ENCODE results near the gene HS6ST2. TPM values are rescaled to one million over a fixed set of nuclear protein-coding genes. Genes with fewer than 3 reads are reported as not detected.

HS6ST2 gene
- total RNA-seq, 1 donor from 2014 or later: not detected

GRCh38 chrX:132710656-132711155 is 247.7 kb downstream of the HS6ST2 start:
- Histone ChIP-seq H3K4me3 (no peak overlapping the region), H3K4me1 (no peaks in the 10 kb centered on the region), H3K27me3 (no peaks in the 10 kb centered on the region), H3K36me3 (no peaks in the 10 kb centered on the region), H3K27ac (no peak overlapping the region), H3K9me3 (no peaks in the 10 kb centered on the region)
- intact Hi-C loops (cut with DNase I): no loop called here
- DNase-seq (ENCODE audit: low spot score in 2 of 2): no peak
- TF ChIP-seq CTCF (IDR thresholded peaks at IDR 0.05): no peak

- no peak for DNase-seq (ENCODE audit: low spot score in 2 of 2)
- Histone ChIP-seq H3K9me3 (no peaks in the 10 kb centered on the region), H3K27ac (no peak overlapping the region), H3K27me3 (no peaks in the 10 kb centered on the region), H3K4me1 (no peaks in the 10 kb centered on the region), H3K4me3 (no peak overlapping the region), H3K36me3 (no peaks in the 10 kb centered on the region)
- intact Hi-C loops (cut with DNase I): no loop called here
- TF ChIP-seq CTCF (IDR thresholded peaks at IDR 0.05): no peak
Observed at GRCh38 chrX:132708529-132708928, 249.9 kb downstream of the HS6ST2 start.

- no peaks in the 10 kb centered on the region for H3K9me3 ChIP-seq
- intact Hi-C loops (cut with DNase I): no loop called here
Observed at GRCh38 chrX:132704769-132705168, 253.7 kb downstream of the HS6ST2 start.

GRCh38 chrX:132694382-132694781 is 264.0 kb downstream of the HS6ST2 start:
- Histone ChIP-seq H3K27ac (no peak overlapping the region), H3K27me3 (no peaks in the 10 kb centered on the region), H3K4me1 (no peaks in the 10 kb centered on the region), H3K9me3 (no peaks in the 10 kb centered on the region), H3K4me3 (no peak overlapping the region), H3K36me3 (no peaks in the 10 kb centered on the region)
- no peak for DNase-seq (ENCODE audit: low spot score in 2 of 2)
- intact Hi-C loops (cut with DNase I): no loop called here
- TF ChIP-seq CTCF (IDR thresholded peaks at IDR 0.05): no peak

More at GRCh38 chrX:132704769-132705168, 253.7 kb downstream of the HS6ST2 start:
- H3K27me3 ChIP-seq: no peaks in the 10 kb centered on the region
- H3K27ac ChIP-seq: no peak overlapping the region
- H3K4me1 ChIP-seq: no peaks in the 10 kb centered on the region
- no peak overlapping the region for H3K4me3 ChIP-seq
- no peaks in the 10 kb centered on the region for H3K36me3 ChIP-seq
- DNase-seq (ENCODE audit: low spot score in 2 of 2): no peak
- TF ChIP-seq CTCF (IDR thresholded peaks at IDR 0.05): no peak

GRCh38 chrX:132692526-132692925 is 265.9 kb downstream of the HS6ST2 start:
- H3K27ac ChIP-seq: no peak overlapping the region
- H3K4me3 ChIP-seq: no peak overlapping the region
- H3K4me1 ChIP-seq: no peaks in the 10 kb centered on the region
- DNase-seq (ENCODE audit: low spot score in 2 of 2): no peak
- TF ChIP-seq CTCF (IDR thresholded peaks at IDR 0.05): no peak
- intact Hi-C loops (cut with DNase I): no loop called here
- H3K27me3 ChIP-seq: no peaks in the 10 kb centered on the region
- H3K36me3 ChIP-seq: no peaks in the 10 kb centered on the region
- no peaks in the 10 kb centered on the region for H3K9me3 ChIP-seq

- DNase-seq (ENCODE audit: low spot score in 2 of 2): no peak
- H3K27ac ChIP-seq: no peak overlapping the region
- H3K4me3 ChIP-seq: no peak overlapping the region
- no peaks in the 10 kb centered on the region for H3K9me3 ChIP-seq
- no peak for TF ChIP-seq CTCF (IDR thresholded peaks at IDR 0.05)
- no peaks in the 10 kb centered on the region for H3K27me3 ChIP-seq
- H3K4me1 ChIP-seq: no peaks in the 10 kb centered on the region
- H3K36me3 ChIP-seq: no peaks in the 10 kb centered on the region
- intact Hi-C loops (cut with DNase I): no loop called here
Observed at GRCh38 chrX:132692066-132692465, 266.4 kb downstream of the HS6ST2 start.

All from ascending aorta (tissue), 2 donors.